ENCODE results near the gene RHBDL3.

The RHBDL3 gene

DNA sequence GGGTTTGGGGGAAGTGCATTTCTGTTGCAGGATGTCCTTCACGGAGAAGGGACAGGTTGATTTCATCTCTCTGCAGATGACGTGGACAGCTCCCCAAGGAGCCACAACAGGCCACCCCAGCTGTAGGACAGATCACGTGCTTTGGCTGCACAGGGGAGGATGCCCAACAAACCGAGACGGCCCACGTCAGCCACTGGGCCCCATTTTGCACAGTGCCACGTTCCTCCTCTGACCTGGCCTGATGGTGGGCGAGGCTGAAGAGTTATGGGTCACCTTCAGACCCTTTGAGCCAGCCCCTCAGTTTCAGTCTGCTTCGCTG, 9.0 kb upstream of the RHBDL3 start:
- Histone ChIP-seq H3K9me3 (ENCODE audit: insufficient read depth, low read depth, low read length) (no peaks in the 10 kb centered on the region), H2AFZ (ENCODE audit: insufficient read depth, low read length, poor library complexity) (no peak overlapping the region), H2BK120ac (ENCODE audit: insufficient read depth, low read length, poor library complexity) (no peak overlapping the region), H3K27me3 (ENCODE audit: insufficient read depth, low read length) (no peaks in the 10 kb centered on the region), H3K14ac (ENCODE audit: low read length) (no peak overlapping the region), H2AK5ac (ENCODE audit: low read length) (no peak overlapping the region), H3K79me1 (ENCODE audit: low read length) (no peaks in the 10 kb centered on the region), H3K4me3 (ENCODE audit: low read depth, low read length) (peak overlapping the region; percentile 30), H2BK12ac (ENCODE audit: low read length) (no peak overlapping the region), H3K4me2 (ENCODE audit: low read length) (no peak overlapping the region), H4K91ac (ENCODE audit: low read depth, low read length) (no peak overlapping the region), H3K9ac (ENCODE audit: low read length) (no peak overlapping the region), H3K79me2 (ENCODE audit: control insufficient read depth, insufficient read depth, low read length, poor library complexity) (no peaks in the 10 kb centered on the region), H3K4me1 (ENCODE audit: control insufficient read depth in 1 of 2, insufficient read depth in 2 of 2, low read length in 2 of 2) (no peaks in the 10 kb centered on the region), H2BK5ac (ENCODE audit: low read depth, low read length, poor library complexity) (no peak overlapping the region), H3K18ac (ENCODE audit: low read length) (no peak overlapping the region), H4K8ac (ENCODE audit: low read depth, low read length) (no peak overlapping the region), H3K23ac (ENCODE audit: low read length) (no peak overlapping the region), H3K36me3 (ENCODE audit: control insufficient read depth in 1 of 2, insufficient read depth in 2 of 2, low read length in 2 of 2) (no peaks in the 10 kb centered on the region), H4K12ac (ENCODE audit: low read depth, low read length) (no peak overlapping the region), H3K27ac (ENCODE audit: low read depth, low read length) (no peak overlapping the region), H3K4ac (ENCODE audit: low read depth, low read length) (no peak overlapping the region)
- no CpG with 5 or more reads among the region's 9 CpGs for WGBS (ENCODE audit: extremely low coverage, insufficient coverage, insufficient read length)
- no peak for DNase-seq

GRCh38 chr17:32258383-32259140, 7.1 kb upstream of the RHBDL3 start:
- no CpG with 5 or more reads among the region's 18 CpGs for WGBS (ENCODE audit: extremely low coverage, insufficient coverage, insufficient read length)
- H4K8ac ChIP-seq (ENCODE audit: low read depth, low read length) = no peak overlapping the region
- no peak overlapping the region for H2BK5ac ChIP-seq (ENCODE audit: low read depth, low read length, poor library complexity)
- no peak overlapping the region for H2AFZ ChIP-seq (ENCODE audit: insufficient read depth, low read length, poor library complexity)
- H3K4me3 ChIP-seq (ENCODE audit: low read depth, low read length) = no peak overlapping the region
- no peak overlapping the region for H2BK12ac ChIP-seq (ENCODE audit: low read length)
- H3K14ac ChIP-seq (ENCODE audit: low read length) = no peak overlapping the region
- no peak for DNase-seq
- no peak overlapping the region for H3K27ac ChIP-seq (ENCODE audit: low read depth, low read length)
- no peaks in the 10 kb centered on the region for H3K36me3 ChIP-seq (ENCODE audit: control insufficient read depth in 1 of 2, insufficient read depth in 2 of 2, low read length in 2 of 2)
- no peaks in the 10 kb centered on the region for H3K79me1 ChIP-seq (ENCODE audit: low read length)
- no peak overlapping the region for H3K18ac ChIP-seq (ENCODE audit: low read length)
- no peaks in the 10 kb centered on the region for H3K4me1 ChIP-seq (ENCODE audit: control insufficient read depth in 1 of 2, insufficient read depth in 2 of 2, low read length in 2 of 2)
- peaks cover 3% of the 10 kb centered on the region for H3K9me3 ChIP-seq (ENCODE audit: insufficient read depth, low read depth, low read length)
- no peak overlapping the region for H3K4ac ChIP-seq (ENCODE audit: low read depth, low read length)
- no peaks in the 10 kb centered on the region for H3K79me2 ChIP-seq (ENCODE audit: control insufficient read depth, insufficient read depth, low read length, poor library complexity)
- no peak overlapping the region for H4K91ac ChIP-seq (ENCODE audit: low read depth, low read length)
- no peak overlapping the region for H3K4me2 ChIP-seq (ENCODE audit: low read length)
- peaks cover under 1% of the 10 kb centered on the region for H3K27me3 ChIP-seq (ENCODE audit: insufficient read depth, low read length)
- no peak overlapping the region for H4K12ac ChIP-seq (ENCODE audit: low read depth, low read length)
- no peak overlapping the region for H2BK120ac ChIP-seq (ENCODE audit: insufficient read depth, low read length, poor library complexity)
- H3K9ac ChIP-seq (ENCODE audit: low read length) = no peak overlapping the region
- H3K23ac ChIP-seq (ENCODE audit: low read length) = no peak overlapping the region
- no peak overlapping the region for H2AK5ac ChIP-seq (ENCODE audit: low read length)

DNA sequence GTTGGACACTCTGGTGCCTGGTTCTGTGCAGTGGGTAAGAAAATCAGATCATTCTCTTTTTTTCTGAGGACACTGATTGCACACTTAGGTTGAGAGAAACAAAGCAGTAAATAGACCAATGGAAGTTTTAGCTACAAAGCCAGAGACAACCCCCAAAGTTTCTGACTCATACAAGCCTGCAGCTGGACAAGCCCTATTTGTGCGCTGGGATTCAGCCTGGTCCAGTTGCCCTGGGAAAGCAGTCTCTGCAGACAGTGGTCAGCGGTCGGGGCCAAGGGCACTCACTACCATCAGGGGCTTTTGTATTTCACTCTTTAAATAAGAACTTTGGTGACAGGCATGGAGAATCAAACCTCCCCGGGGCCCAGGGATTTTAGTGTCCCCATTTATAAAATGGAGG, 6.0 kb upstream of the RHBDL3 start:
- H2BK5ac ChIP-seq (ENCODE audit: low read depth, low read length, poor library complexity) = no peak overlapping the region
- no peak overlapping the region for H2AFZ ChIP-seq (ENCODE audit: insufficient read depth, low read length, poor library complexity)
- no peak overlapping the region for H2AK5ac ChIP-seq (ENCODE audit: low read length)
- no peak overlapping the region for H3K23ac ChIP-seq (ENCODE audit: low read length)
- peaks cover 10% of the 10 kb centered on the region for H3K27me3 ChIP-seq (ENCODE audit: insufficient read depth, low read length)
- H3K9ac ChIP-seq (ENCODE audit: low read length) = no peak overlapping the region
- no peak overlapping the region for H4K12ac ChIP-seq (ENCODE audit: low read depth, low read length)
- H3K14ac ChIP-seq (ENCODE audit: low read length) = no peak overlapping the region
- H3K4me3 ChIP-seq (ENCODE audit: low read depth, low read length) = no peak overlapping the region
- H4K8ac ChIP-seq (ENCODE audit: low read depth, low read length) = no peak overlapping the region
- no peak overlapping the region for H2BK120ac ChIP-seq (ENCODE audit: insufficient read depth, low read length, poor library complexity)
- no peaks in the 10 kb centered on the region for H3K36me3 ChIP-seq (ENCODE audit: control insufficient read depth in 1 of 2, insufficient read depth in 2 of 2, low read length in 2 of 2)
- H3K4me1 ChIP-seq (ENCODE audit: control insufficient read depth in 1 of 2, insufficient read depth in 2 of 2, low read length in 2 of 2) = no peaks in the 10 kb centered on the region
- no peak overlapping the region for H3K27ac ChIP-seq (ENCODE audit: low read depth, low read length)
- H3K4me2 ChIP-seq (ENCODE audit: low read length) = no peak overlapping the region
- no peak overlapping the region for H2BK12ac ChIP-seq (ENCODE audit: low read length)
- DNase-seq = no peak
- no peak overlapping the region for H3K18ac ChIP-seq (ENCODE audit: low read length)
- no CpG with 5 or more reads among the region's 4 CpGs for WGBS (ENCODE audit: extremely low coverage, insufficient coverage, insufficient read length)
- no peak overlapping the region for H3K4ac ChIP-seq (ENCODE audit: low read depth, low read length)
- peaks cover 3% of the 10 kb centered on the region for H3K9me3 ChIP-seq (ENCODE audit: insufficient read depth, low read depth, low read length)
- H4K91ac ChIP-seq (ENCODE audit: low read depth, low read length) = no peak overlapping the region
- H3K79me2 ChIP-seq (ENCODE audit: control insufficient read depth, insufficient read depth, low read length, poor library complexity) = no peaks in the 10 kb centered on the region
- H3K79me1 ChIP-seq (ENCODE audit: low read length) = no peaks in the 10 kb centered on the region

GRCh38 chr17:32261417-32261736, 4.3 kb upstream of the RHBDL3 start:
- no peak for DNase-seq
- Histone ChIP-seq H4K12ac (ENCODE audit: low read depth, low read length) (no peak overlapping the region), H3K4me2 (ENCODE audit: low read length) (no peak overlapping the region), H3K9ac (ENCODE audit: low read length) (no peak overlapping the region), H3K14ac (ENCODE audit: low read length) (no peak overlapping the region), H4K8ac (ENCODE audit: low read depth, low read length) (no peak overlapping the region), H2BK120ac (ENCODE audit: insufficient read depth, low read length, poor library complexity) (no peak overlapping the region), H2AK5ac (ENCODE audit: low read length) (no peak overlapping the region), H2BK12ac (ENCODE audit: low read length) (no peak overlapping the region), H3K36me3 (ENCODE audit: control insufficient read depth in 1 of 2, insufficient read depth in 2 of 2, low read length in 2 of 2) (no peaks in the 10 kb centered on the region), H4K91ac (ENCODE audit: low read depth, low read length) (no peak overlapping the region), H2BK5ac (ENCODE audit: low read depth, low read length, poor library complexity) (no peak overlapping the region), H3K9me3 (ENCODE audit: insufficient read depth, low read depth, low read length) (peaks cover 4% of the 10 kb centered on the region), H3K27me3 (ENCODE audit: insufficient read depth, low read length) (peaks cover 28% of the 10 kb centered on the region), H3K79me1 (ENCODE audit: low read length) (no peaks in the 10 kb centered on the region), H3K4me3 (ENCODE audit: low read depth, low read length) (no peak overlapping the region), H3K79me2 (ENCODE audit: control insufficient read depth, insufficient read depth, low read length, poor library complexity) (no peaks in the 10 kb centered on the region), H3K18ac (ENCODE audit: low read length) (no peak overlapping the region), H3K27ac (ENCODE audit: low read depth, low read length) (no peak overlapping the region), H2AFZ (ENCODE audit: insufficient read depth, low read length, poor library complexity) (no peak overlapping the region), H3K23ac (ENCODE audit: low read length) (no peak overlapping the region), H3K4me1 (ENCODE audit: control insufficient read depth in 1 of 2, insufficient read depth in 2 of 2, low read length in 2 of 2) (peaks cover 1 to 4% of the 10 kb centered on the region in 2 experiments), H3K4ac (ENCODE audit: low read depth, low read length) (no peak overlapping the region)
- no CpG with 5 or more reads among the region's 7 CpGs for WGBS (ENCODE audit: extremely low coverage, insufficient coverage, insufficient read length)

Data from trophoblast cell (in vitro differentiated cells and primary cell).